Measurements from ENCODE around the gene RASAL2. TPM values are rescaled to one million over a fixed set of nuclear protein-coding genes. Genes with fewer than 3 reads are reported as not detected.
"Not testable (repeated sequence)": the region's sequence is repeated elsewhere in the genome, so short reads cannot be mapped to it uniquely, and the experiment has no call there.

Gene RASAL2
- total RNA-seq, 2 experiments from 2014 or later, result not detected

DNA sequence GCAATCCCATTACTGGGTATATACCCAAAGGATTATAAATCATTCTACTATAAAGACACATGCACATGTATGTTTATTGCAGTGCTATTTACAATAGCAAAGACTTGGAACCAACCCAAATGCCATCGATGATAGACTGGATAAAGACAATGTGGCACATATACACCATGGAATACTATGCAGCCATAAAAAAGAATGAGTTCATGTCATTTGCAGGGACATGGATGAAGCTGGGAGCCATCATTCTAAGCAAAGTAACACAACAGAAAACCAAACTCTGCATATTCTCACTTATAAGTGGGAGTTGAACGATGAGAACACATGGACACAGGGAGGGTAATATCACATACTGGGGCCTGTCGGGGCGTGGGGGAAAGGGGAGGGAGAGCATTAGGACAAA, 2.5 kb upstream of the RASAL2 start:
- DNase-seq, H3K9me3 Mint-ChIP-seq, H3K27ac Mint-ChIP-seq, H3K4me3 Mint-ChIP-seq, POLR2A ChIA-PET, CTCF ChIA-PET, H3K4me1 Mint-ChIP-seq: not testable (repeated sequence)
- Mint-ChIP-seq H3K27me3 (peaks cover 37% of the 10 kb centered on the region), H3K36me3 (ENCODE audit: low read depth) (peaks cover 10% of the 10 kb centered on the region)

DNA sequence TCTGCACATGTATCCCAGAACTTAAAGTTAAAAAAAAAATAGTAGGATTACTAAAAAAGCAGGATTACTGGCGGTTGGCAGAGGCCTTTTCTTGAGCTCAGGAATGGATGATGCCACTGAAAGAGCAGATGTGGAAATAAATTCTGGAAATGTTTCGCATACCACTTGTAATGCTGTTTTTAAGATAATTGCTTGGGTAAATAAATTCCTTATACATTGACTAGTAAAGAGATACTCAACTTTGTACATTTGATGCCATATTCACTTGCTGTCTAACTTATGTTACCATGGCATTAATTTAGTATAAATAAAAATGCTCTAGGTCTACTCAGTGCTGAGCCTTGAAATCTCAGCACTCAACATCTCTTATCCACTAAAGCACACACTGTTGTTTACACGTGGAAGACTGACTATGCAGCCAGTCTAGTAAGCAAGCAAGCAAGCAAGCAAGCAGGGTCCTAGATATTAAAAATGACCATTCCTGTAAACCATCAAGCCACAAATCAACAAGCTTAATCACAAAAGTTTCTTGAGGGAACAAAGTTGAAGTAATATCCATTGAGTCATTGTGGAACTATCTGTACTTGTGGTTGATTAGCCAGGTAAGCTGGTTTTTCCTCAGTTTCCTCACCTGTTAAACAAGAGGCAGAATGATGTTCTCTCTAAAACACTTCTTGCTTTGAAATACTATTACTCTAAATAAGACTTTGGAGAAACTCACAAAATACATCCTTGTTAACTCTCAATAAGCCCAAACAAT, 1.7 kb upstream of the RASAL2 start:
- peaks cover 7% of the 10 kb centered on the region for H3K4me1 Mint-ChIP-seq
- H3K27me3 Mint-ChIP-seq, result peaks cover 37% of the 10 kb centered on the region
- no peak overlapping the region for H3K27ac Mint-ChIP-seq
- no peaks in the 10 kb centered on the region for H3K9me3 Mint-ChIP-seq
- CTCF ChIA-PET, result no interaction called here
- H3K4me3 Mint-ChIP-seq, result no peak overlapping the region
- peaks cover 10% of the 10 kb centered on the region for H3K36me3 Mint-ChIP-seq (ENCODE audit: low read depth)
- POLR2A ChIA-PET, result no interaction called here
- no peak for DNase-seq

DNA sequence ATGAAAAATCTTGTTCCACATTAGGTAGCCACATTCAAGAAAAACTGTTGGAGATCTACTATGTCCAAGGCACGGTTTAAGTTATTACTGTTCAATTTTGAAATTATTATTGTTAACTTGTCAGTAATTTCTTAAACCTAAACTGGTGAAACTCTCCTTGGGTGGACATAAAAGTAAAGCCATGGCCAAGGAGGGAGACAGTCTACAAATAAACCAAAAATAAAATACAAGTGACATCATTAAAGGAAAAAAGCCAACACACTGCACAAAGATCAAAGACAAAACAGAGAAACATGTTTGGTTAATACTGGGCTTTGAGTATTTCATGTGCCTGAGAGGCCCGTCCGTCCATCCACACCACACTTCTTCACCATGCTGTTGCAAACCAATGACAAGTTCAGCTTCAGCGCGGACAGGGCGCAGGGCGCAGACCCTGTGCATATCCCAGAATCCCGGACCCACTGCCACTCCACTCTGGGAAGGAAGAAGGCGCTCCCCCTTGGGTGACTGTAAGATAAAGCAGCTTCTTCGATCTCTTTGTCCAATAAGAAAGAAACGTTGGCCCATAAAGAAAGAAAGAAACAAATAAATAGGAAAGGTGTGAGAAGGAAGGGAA, 918 bp upstream of the RASAL2 start:
- no peaks in the 10 kb centered on the region for H3K9me3 Mint-ChIP-seq
- no peak overlapping the region for H3K27ac Mint-ChIP-seq
- ChIA-PET POLR2A (no interaction called here), CTCF (no interaction called here)
- DNase-seq, result no peak
- peaks cover 37% of the 10 kb centered on the region for H3K27me3 Mint-ChIP-seq
- H3K36me3 Mint-ChIP-seq (ENCODE audit: low read depth), result peaks cover 10% of the 10 kb centered on the region
- H3K4me3 Mint-ChIP-seq, result no peak overlapping the region
- H3K4me1 Mint-ChIP-seq, result peaks cover 7% of the 10 kb centered on the region

DNA sequence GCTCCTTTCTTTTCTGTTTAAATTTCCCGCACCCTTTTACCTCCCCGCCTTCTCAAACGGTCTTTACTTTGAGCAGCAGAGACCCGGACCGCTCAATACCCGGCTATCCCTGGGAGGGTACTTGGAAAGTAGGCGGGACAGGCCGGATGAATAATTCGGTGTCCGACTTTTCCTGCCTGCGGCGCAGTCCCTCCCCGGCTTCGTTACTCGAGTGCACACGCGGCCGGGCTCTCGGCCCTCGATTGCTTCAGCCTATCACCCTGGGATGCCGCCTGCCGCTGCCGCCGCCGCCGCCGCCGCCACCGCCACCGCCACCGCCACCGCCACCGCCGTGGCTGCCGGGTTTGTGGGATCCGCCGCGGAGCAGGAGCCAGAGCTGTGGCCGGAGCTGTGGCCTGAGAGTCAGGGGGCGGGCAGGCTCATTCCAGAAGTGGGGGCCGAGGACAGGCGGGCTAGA, 382 bp upstream of the RASAL2 start:
- Mint-ChIP-seq H3K36me3 (ENCODE audit: low read depth) (peaks cover 10% of the 10 kb centered on the region), H3K27me3 (peaks cover 37% of the 10 kb centered on the region), H3K4me3 (no peak overlapping the region), H3K4me1 (peaks cover 7% of the 10 kb centered on the region), H3K27ac (no peak overlapping the region), H3K9me3 (no peaks in the 10 kb centered on the region)
- ChIA-PET POLR2A (no interaction called here), CTCF (no interaction called here)
- peak; percentile 22 for DNase-seq

DNA sequence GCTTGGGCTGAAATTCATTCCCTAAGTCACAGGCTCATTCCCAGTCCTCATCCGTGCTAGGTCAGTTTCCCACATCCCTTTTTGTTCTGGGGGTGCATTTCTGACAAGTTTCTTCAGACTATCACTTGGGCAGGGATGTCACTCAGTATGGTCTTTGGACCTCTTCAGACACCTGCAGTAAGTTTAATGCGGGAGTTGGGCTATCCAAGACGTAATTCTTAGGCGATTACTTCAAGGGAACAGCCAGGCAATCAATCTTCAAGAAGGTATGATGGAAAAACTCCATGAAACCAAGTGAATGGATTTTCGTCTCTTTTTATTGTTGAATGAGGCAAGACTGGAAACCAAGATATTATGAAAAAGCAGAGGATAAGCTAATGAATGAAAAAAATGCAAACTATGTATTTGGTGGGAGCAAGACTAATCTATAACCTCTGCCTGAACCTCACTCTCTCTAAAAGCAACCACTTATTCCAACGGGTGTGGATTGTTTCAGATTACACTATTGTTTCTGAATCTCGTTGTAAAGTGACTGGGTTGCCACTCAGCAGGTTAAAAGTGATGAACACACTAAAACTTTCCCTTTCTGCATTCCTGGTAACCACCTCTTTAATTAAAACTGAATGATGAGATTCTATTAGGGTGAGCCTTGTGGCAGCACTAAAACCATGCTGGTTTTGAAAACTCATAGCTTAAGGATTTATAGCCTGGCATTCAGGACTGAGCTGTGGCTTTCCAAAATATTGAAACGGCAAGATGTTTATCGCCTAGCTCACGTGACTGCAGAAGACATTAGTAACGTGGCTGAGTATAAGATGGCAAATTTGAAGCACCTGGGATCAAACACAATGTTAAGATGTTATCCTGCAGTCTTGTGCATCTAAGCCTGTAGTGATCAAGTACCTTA, 1.1 kb downstream of the RASAL2 start:
- no peak for DNase-seq
- no peaks in the 10 kb centered on the region for H3K9me3 Mint-ChIP-seq
- H3K4me3 Mint-ChIP-seq, result no peak overlapping the region
- H3K36me3 Mint-ChIP-seq (ENCODE audit: low read depth), result peaks cover 10% of the 10 kb centered on the region
- ChIA-PET CTCF (no interaction called here), POLR2A (no interaction called here)
- H3K27ac Mint-ChIP-seq, result no peak overlapping the region
- peaks cover 37% of the 10 kb centered on the region for H3K27me3 Mint-ChIP-seq
- H3K4me1 Mint-ChIP-seq, result peaks cover 7% of the 10 kb centered on the region

DNA sequence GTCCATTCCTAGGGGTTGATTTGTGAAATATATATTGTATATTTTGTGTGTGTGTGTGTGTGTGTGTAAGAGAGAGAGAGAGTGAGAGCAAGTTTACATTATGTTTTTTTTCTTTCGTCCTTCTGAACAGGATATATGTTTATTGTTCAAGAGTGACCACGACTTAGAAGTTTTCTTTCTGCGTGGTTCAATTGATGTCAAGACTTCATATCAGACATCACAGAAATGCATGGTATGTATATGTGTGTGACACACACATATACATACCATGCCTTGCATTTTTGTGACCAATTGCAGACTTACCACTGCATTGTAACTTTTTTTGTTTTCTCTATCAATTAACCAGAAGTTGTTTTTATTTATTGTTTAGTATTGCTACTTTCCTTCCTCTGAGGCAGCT, 2.5 kb downstream of the RASAL2 start:
- Mint-ChIP-seq H3K27ac (no peak overlapping the region), H3K4me3 (no peak overlapping the region), H3K27me3 (peaks cover 37% of the 10 kb centered on the region), H3K9me3 (no peaks in the 10 kb centered on the region), H3K36me3 (ENCODE audit: low read depth) (peaks cover 10% of the 10 kb centered on the region), H3K4me1 (peaks cover 7% of the 10 kb centered on the region)
- ChIA-PET POLR2A (no interaction called here), CTCF (no interaction called here)
- DNase-seq, result no peak

DNA sequence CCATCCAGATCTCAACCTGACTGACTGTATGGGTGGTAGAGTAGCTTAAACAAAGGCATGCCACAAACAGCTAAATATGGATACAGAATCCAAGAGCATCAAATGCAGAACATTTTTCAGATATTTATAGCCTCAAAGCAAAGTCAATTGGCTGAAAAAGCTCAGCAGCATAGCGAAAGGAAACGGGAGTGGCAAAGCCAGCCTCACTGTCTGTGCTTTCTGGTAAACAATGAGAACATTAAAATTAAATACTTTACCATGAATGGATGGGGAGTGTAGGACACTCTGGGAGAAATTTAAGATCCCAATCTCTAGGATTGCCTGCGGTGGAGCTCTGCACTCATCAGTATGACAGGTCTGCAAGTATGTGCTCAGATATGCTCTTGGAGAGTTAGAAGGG, 4.4 kb downstream of the RASAL2 start:
- CTCF ChIA-PET, result no interaction called here

DNA sequence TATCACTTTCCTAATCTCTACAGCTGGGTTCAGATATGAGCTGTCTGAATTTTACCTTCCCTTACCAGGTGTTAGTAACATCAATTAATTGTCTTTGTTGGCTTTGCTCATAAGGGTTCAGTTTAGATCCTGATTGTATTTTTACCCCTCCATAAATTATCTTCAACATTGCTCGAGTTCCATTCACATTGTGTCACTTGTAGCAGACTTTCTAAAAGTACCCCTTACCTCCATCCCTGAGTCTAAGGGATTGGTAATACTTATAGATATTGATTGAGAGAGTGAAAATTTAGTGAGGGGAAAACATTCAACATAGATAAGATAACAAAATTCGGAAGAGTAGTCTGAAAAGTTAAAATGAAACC, 7.3 kb downstream of the RASAL2 start:
- H3K27me3 Mint-ChIP-seq, result peaks cover under 1% of the 10 kb centered on the region
- CTCF ChIA-PET, result no interaction called here
- H3K36me3 Mint-ChIP-seq (ENCODE audit: low read depth), result no peaks in the 10 kb centered on the region
- H3K27ac Mint-ChIP-seq, result no peak overlapping the region
- POLR2A ChIA-PET, result no interaction called here
- H3K9me3 Mint-ChIP-seq, result no peaks in the 10 kb centered on the region
- no peak overlapping the region for H3K4me3 Mint-ChIP-seq
- H3K4me1 Mint-ChIP-seq, result no peaks in the 10 kb centered on the region
- DNase-seq, result no peak

More for the DNA sequence above, 4.4 kb downstream of the RASAL2 start:
- no peak overlapping the region for H3K4me3 Mint-ChIP-seq
- peaks cover 3% of the 10 kb centered on the region for H3K4me1 Mint-ChIP-seq
- no peaks in the 10 kb centered on the region for H3K9me3 Mint-ChIP-seq
- no peak for DNase-seq
- H3K27me3 Mint-ChIP-seq, result peaks cover 22% of the 10 kb centered on the region
- POLR2A ChIA-PET, result no interaction called here
- peaks cover 6% of the 10 kb centered on the region for H3K36me3 Mint-ChIP-seq (ENCODE audit: low read depth)
- no peak overlapping the region for H3K27ac Mint-ChIP-seq

GRCh38 chr1:178101654-178102053, 7.8 kb downstream of the RASAL2 start:
- H3K27ac Mint-ChIP-seq, result no peak overlapping the region
- H3K9me3 Mint-ChIP-seq, result no peaks in the 10 kb centered on the region
- H3K36me3 Mint-ChIP-seq (ENCODE audit: low read depth), result no peaks in the 10 kb centered on the region
- ChIA-PET POLR2A (no interaction called here), CTCF (no interaction called here)
- H3K4me3 Mint-ChIP-seq, result no peak overlapping the region
- H3K27me3 Mint-ChIP-seq, result no peaks in the 10 kb centered on the region
- DNase-seq, result no peak
- H3K4me1 Mint-ChIP-seq, result no peaks in the 10 kb centered on the region

- Mint-ChIP-seq H3K4me3 (no peak overlapping the region), H3K4me1 (no peaks in the 10 kb centered on the region), H3K36me3 (ENCODE audit: low read depth) (no peaks in the 10 kb centered on the region), H3K9me3 (no peaks in the 10 kb centered on the region), H3K27ac (no peak overlapping the region), H3K27me3 (no peaks in the 10 kb centered on the region)
- POLR2A ChIA-PET, result no interaction called here
- no peak for DNase-seq
- CTCF ChIA-PET, result no interaction called here
Measured at GRCh38 chr1:178102218-178102617, 8.3 kb downstream of the RASAL2 start.

DNA sequence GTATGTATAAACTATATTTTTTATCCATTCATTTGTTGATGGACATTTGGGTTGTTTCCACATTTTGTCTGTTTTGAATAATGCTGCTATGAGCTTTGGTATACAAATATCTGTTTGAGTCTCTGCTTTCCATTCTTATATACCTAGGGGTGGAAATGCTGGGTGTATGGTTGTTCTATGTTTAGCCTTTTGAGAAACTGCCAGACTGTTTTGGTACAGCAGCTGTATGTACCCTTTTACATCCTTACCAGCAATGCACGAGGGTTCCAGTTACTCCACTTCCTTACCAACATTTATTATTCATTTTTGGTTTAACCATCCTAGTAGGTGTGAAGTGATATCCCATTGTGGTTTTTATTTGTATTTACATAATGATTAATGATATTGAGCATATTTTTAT, 13.9 kb downstream of the RASAL2 start:
- POLR2A ChIA-PET, result no interaction called here
- no peak for DNase-seq

DNA sequence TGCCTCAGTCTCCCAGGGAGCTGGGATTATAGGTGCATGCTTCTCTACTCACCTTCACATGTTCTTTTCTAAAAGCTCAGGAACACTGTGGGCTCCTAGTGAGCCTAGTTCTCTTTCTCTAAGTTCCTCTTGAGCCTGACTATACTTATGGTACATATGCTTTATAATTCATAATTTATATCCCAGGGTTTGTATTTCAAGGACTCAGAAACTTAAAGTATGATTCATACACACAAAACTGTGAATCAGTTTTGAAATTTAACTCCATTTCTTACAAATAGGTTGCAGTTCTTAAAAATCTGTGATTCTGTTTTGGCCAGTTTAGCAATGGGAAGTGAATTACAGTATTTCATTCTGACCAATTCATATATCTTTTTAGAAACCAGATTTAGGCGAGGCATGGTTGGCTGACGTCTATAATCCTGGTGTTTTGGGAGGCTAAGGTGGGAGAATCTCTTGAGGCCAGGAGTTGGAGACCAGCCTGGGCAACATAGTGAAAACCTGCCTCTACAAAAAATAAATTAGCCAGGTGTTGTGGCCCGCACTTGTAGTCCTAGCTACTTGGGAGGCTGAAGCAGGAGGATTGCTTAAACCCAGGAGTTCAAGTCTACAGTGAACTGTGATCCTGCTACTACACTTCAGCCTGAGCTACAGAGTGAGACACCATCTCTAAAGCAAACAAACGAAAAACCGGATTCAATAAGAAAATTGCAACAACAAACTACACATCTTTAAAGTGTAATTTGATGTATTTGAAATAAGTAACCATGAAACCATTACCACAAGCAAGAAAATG, 15.6 kb downstream of the RASAL2 start:
- Mint-ChIP-seq H3K27ac (no peak overlapping the region), H3K4me1 (no peaks in the 10 kb centered on the region), H3K27me3 (no peaks in the 10 kb centered on the region), H3K9me3 (no peaks in the 10 kb centered on the region), H3K4me3 (no peak overlapping the region), H3K36me3 (ENCODE audit: low read depth) (no peaks in the 10 kb centered on the region)
- ChIA-PET POLR2A (no interaction called here), CTCF (no interaction called here)
- DNase-seq, result no peak

More for the DNA sequence above, 13.9 kb downstream of the RASAL2 start:
- CTCF ChIA-PET, result no interaction called here
- H3K27me3 Mint-ChIP-seq, result no peaks in the 10 kb centered on the region
- H3K4me3 Mint-ChIP-seq, result no peak overlapping the region
- no peaks in the 10 kb centered on the region for H3K9me3 Mint-ChIP-seq
- no peak overlapping the region for H3K27ac Mint-ChIP-seq
- no peaks in the 10 kb centered on the region for H3K36me3 Mint-ChIP-seq (ENCODE audit: low read depth)
- H3K4me1 Mint-ChIP-seq, result no peaks in the 10 kb centered on the region

DNA sequence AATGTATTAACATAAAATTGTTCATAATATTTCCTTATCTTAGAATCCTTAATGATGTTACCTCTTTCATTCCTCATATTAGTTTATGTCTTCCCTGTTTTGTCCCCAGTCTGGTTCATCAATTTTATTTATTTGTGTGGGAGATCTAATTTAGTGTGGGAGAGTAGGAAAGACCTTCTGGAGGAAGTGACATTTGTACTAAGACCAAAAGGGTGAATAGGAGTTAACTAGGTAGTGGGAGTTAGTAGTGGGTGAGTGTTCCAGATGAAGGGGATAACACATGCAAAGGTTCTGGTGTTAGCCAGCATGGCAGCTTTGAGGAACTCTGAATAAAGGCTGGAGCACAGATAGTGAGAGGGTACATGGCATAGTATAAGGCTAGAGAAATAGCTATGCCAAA, 21.4 kb downstream of the RASAL2 start:
- no peak overlapping the region for H3K4me3 Mint-ChIP-seq
- no peaks in the 10 kb centered on the region for H3K4me1 Mint-ChIP-seq
- ChIA-PET CTCF (no interaction called here), POLR2A (no interaction called here)
- no peaks in the 10 kb centered on the region for H3K27me3 Mint-ChIP-seq
- H3K36me3 Mint-ChIP-seq (ENCODE audit: low read depth), result no peaks in the 10 kb centered on the region
- DNase-seq, result no peak
- peaks cover 3% of the 10 kb centered on the region for H3K9me3 Mint-ChIP-seq
- no peak overlapping the region for H3K27ac Mint-ChIP-seq

Data from activated CD4-positive, alpha-beta memory T cell treated with anti-CD3 and anti-CD28 coated beads, Interleukin-2, amount 10 ng/mL, durations not matched to agents 7 days and 5 days (primary cell).